ENCODE results near the gene MVD. TPM values are rescaled to one million over a fixed set of nuclear protein-coding genes. Genes with fewer than 3 reads are reported as not detected.

MVD gene
- total RNA-seq, 1 experiment from 2014 or later: 38.4 TPM

- no peak overlapping the region for H3K4me3 ChIP-seq
- H3K36me3 ChIP-seq: peaks cover 66% of the 10 kb centered on the region
- H3K27ac ChIP-seq: no peak overlapping the region
- H3K9me3 ChIP-seq (replicated peaks): no peaks in the 10 kb centered on the region
- no peak for DNase-seq (ENCODE audit: low read depth in 1 of 2, low spot score in 2 of 2)
- H3K27me3 ChIP-seq (replicated peaks): no peaks in the 10 kb centered on the region
- H3K4me1 ChIP-seq (replicated peaks): peaks cover 13% of the 10 kb centered on the region
Observed at GRCh38 chr16:88631384-88631783, 31.5 kb downstream of the MVD start.

GRCh38 chr16:88630941-88631340, 31.9 kb downstream of the MVD start:
- no peak for DNase-seq (ENCODE audit: low read depth in 1 of 2, low spot score in 2 of 2)
- peaks cover 67% of the 10 kb centered on the region for H3K36me3 ChIP-seq

GRCh38 chr16:88630433-88630832, 32.5 kb downstream of the MVD start:
- Histone ChIP-seq H3K9me3 (replicated peaks) (no peaks in the 10 kb centered on the region), H3K4me3 (no peak overlapping the region), H3K27ac (no peak overlapping the region), H3K27me3 (replicated peaks) (no peaks in the 10 kb centered on the region), H3K36me3 (peaks cover 70% of the 10 kb centered on the region), H3K4me1 (replicated peaks) (peaks cover 22% of the 10 kb centered on the region)
- no peak for DNase-seq (ENCODE audit: low read depth in 1 of 2, low spot score in 2 of 2)

More at GRCh38 chr16:88630941-88631340, 31.9 kb downstream of the MVD start:
- no peak overlapping the region for H3K27ac ChIP-seq
- H3K4me3 ChIP-seq: no peak overlapping the region
- H3K27me3 ChIP-seq (replicated peaks): no peaks in the 10 kb centered on the region
- peaks cover 17% of the 10 kb centered on the region for H3K4me1 ChIP-seq (replicated peaks)
- H3K9me3 ChIP-seq (replicated peaks): no peaks in the 10 kb centered on the region

GRCh38 chr16:88629835-88630234, 33.1 kb downstream of the MVD start:
- no peak overlapping the region for H3K27ac ChIP-seq
- H3K36me3 ChIP-seq: peaks cover 76% of the 10 kb centered on the region
- H3K9me3 ChIP-seq (replicated peaks): no peaks in the 10 kb centered on the region
- no peaks in the 10 kb centered on the region for H3K27me3 ChIP-seq (replicated peaks)
- no peak for DNase-seq (ENCODE audit: low read depth in 1 of 2, low spot score in 2 of 2)
- H3K4me1 ChIP-seq (replicated peaks): peaks cover 27% of the 10 kb centered on the region
- no peak overlapping the region for H3K4me3 ChIP-seq

DNA sequence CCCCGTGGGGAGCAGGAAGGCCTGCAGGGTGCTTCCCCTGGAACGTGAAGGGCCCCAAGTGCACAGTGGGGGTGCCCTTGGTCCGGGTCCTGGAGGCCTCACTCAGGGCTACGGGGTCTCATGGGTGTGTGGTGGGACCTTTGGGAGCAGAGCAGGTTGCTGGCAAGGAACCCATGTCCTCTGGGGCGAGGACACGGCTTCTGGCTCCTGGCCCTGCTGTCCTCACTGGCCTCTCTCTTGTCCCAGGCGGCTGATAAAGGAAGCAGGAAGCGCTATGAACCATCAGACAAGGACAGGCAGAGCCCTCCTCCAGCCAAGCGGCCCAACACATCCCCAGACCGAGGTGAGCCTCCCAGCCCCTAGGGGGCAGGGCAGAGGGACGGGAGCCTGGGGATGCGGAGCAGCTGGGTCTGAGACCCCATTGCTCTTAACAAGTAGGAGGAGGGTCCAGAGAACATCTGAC, 34.3 kb downstream of the MVD start:
- H3K4me3 ChIP-seq: no peak overlapping the region
- DNase-seq (ENCODE audit: low read depth in 1 of 2, low spot score in 2 of 2): no peak
- H3K27me3 ChIP-seq (replicated peaks): no peaks in the 10 kb centered on the region
- H3K9me3 ChIP-seq (replicated peaks): no peaks in the 10 kb centered on the region
- H3K36me3 ChIP-seq: peaks cover 80% of the 10 kb centered on the region
- H3K27ac ChIP-seq: no peak overlapping the region
- peaks cover 27% of the 10 kb centered on the region for H3K4me1 ChIP-seq (replicated peaks)

DNA sequence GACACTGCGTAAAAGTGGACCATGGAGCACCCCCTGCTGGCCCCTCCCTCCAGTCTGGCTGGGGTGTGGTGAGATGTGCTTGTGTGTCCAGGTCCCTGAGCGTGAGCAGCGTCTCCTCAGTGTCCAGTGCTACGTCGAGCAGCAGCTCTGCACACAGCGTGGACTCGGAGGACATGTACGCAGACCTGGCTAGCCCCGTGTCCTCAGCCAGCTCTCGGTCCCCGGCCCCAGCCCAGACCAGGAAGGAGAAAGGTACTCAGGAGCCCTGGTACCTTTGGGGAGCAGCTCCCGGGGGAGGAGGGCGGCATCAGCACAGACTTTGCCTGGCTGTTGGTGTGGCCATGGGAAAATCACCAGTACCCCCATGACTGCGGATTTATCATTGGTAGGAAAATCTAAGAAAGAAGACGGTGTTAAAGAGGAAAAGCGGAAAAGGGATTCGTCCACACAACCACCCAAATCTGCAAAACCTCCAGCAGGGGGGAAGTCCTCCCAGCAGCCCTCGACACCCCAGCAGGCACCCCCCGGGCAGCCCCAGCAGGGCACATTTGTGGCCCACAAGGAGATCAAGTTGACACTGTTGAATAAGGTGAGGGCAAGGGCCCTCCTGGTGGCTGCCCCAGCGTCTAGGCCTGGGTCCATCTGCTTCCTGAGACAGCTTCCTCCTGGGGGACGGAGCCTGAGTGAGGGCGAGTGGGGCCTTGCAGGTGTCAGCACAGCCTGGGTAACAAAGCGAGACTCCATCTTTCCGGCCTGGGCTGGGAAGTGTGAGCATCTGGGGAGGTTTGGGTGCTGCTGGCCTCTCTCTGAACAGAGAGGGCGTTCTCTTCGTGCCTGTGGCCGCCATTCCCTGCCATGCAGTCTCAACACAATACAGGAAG, 35.1 kb downstream of the MVD start:
- Histone ChIP-seq H3K9me3 (replicated peaks) (no peaks in the 10 kb centered on the region), H3K4me3 (no peak overlapping the region), H3K36me3 (peaks cover 81% of the 10 kb centered on the region), H3K27ac (peak overlapping the region; percentile 80; the same call in 1 of the 2 replicates), H3K4me1 (replicated peaks) (peaks cover 27% of the 10 kb centered on the region), H3K27me3 (replicated peaks) (no peaks in the 10 kb centered on the region)
- DNase-seq (ENCODE audit: low read depth in 1 of 2, low spot score in 2 of 2): no peak

DNA sequence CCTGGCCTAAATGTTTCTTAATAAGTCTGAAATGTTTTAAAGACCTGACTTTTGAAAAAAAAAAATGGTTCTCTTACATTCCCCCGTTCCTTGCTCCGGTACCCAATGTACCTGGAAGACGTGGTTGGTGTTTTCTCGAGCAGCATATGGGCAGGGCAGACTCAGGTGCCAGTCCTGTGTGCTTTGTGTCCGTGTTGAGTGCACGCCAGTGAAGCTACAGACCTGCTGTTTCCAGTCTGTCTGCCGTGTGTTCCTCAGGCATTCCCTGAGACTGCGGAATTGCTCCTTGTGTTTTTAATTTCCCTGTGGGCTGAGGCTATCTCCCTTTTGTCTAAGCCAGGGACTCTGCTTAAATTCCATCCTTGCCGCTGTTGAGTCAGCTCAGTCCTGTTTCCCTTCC, 36.2 kb downstream of the MVD start:
- peaks cover 27% of the 10 kb centered on the region for H3K4me1 ChIP-seq (replicated peaks)
- peak overlapping the region; percentile 80 for H3K27ac ChIP-seq
- no peaks in the 10 kb centered on the region for H3K27me3 ChIP-seq (replicated peaks)
- no peak overlapping the region for H3K4me3 ChIP-seq
- peak in 1 of 2 experiments; percentile 39 for DNase-seq (ENCODE audit: low read depth in 1 of 2, low spot score in 2 of 2)
- no peaks in the 10 kb centered on the region for H3K9me3 ChIP-seq (replicated peaks)
- peaks cover 85% of the 10 kb centered on the region for H3K36me3 ChIP-seq

GRCh38 chr16:88624977-88625576, 37.8 kb downstream of the MVD start:
- DNase-seq (ENCODE audit: low read depth in 1 of 2, low spot score in 2 of 2): no peak
- Histone ChIP-seq H3K4me3 (no peak overlapping the region), H3K9me3 (replicated peaks) (no peaks in the 10 kb centered on the region), H3K36me3 (peaks cover 81% of the 10 kb centered on the region), H3K27me3 (replicated peaks) (no peaks in the 10 kb centered on the region), H3K27ac (no peak overlapping the region), H3K4me1 (replicated peaks) (peaks cover 32% of the 10 kb centered on the region)

- no peak for DNase-seq (ENCODE audit: low read depth in 1 of 2, low spot score in 2 of 2)
- H3K4me3 ChIP-seq: no peak overlapping the region
- H3K4me1 ChIP-seq (replicated peaks): peaks cover 38% of the 10 kb centered on the region
- no peaks in the 10 kb centered on the region for H3K27me3 ChIP-seq (replicated peaks)
- H3K36me3 ChIP-seq: peaks cover 80% of the 10 kb centered on the region
- H3K9me3 ChIP-seq (replicated peaks): no peaks in the 10 kb centered on the region
- no peak overlapping the region for H3K27ac ChIP-seq
Observed at GRCh38 chr16:88624481-88624880, 38.4 kb downstream of the MVD start.

- no peak overlapping the region for H3K27ac ChIP-seq
- no peak overlapping the region for H3K4me3 ChIP-seq
- H3K4me1 ChIP-seq (replicated peaks): peaks cover 44% of the 10 kb centered on the region
- no peaks in the 10 kb centered on the region for H3K9me3 ChIP-seq (replicated peaks)
- H3K27me3 ChIP-seq (replicated peaks): no peaks in the 10 kb centered on the region
- DNase-seq (ENCODE audit: low read depth in 1 of 2, low spot score in 2 of 2): no peak
- peaks cover 80% of the 10 kb centered on the region for H3K36me3 ChIP-seq
Observed at GRCh38 chr16:88623858-88624257, 39.0 kb downstream of the MVD start.

- no peaks in the 10 kb centered on the region for H3K27me3 ChIP-seq (replicated peaks)
- no peak overlapping the region for H3K27ac ChIP-seq
- no peak for DNase-seq (ENCODE audit: low read depth in 1 of 2, low spot score in 2 of 2)
Observed at GRCh38 chr16:88622866-88623265, 40.0 kb downstream of the MVD start.

DNA sequence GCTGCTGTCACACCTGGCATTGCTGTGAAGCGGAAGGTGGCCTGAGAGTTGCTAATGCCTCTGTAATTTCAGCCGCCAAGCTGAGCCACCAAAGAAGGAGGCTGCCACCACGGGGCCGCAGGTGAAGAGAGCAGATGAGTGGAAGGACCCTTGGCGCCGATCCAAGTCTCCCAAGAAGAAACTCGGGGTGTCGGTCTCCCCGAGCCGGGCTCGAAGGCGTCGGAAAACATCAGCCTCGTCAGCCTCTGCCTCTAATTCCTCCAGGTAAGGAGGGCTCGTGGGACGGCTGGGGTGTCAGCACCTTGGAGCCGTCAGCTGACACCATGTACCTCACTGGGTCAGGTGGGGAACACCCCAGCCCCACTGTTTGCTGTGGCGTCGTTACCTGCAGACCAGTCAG, 40.8 kb downstream of the MVD start:
- Histone ChIP-seq H3K36me3 (peaks cover 74% of the 10 kb centered on the region), H3K27me3 (replicated peaks) (no peaks in the 10 kb centered on the region), H3K4me3 (no peak overlapping the region), H3K9me3 (replicated peaks) (no peaks in the 10 kb centered on the region), H3K27ac (no peak overlapping the region), H3K4me1 (replicated peaks) (peaks cover 51% of the 10 kb centered on the region)
- no peak for DNase-seq (ENCODE audit: low read depth in 1 of 2, low spot score in 2 of 2)

More at GRCh38 chr16:88622866-88623265, 40.0 kb downstream of the MVD start:
- Histone ChIP-seq H3K9me3 (replicated peaks) (no peaks in the 10 kb centered on the region), H3K4me1 (replicated peaks) (peaks cover 50% of the 10 kb centered on the region), H3K36me3 (peaks cover 74% of the 10 kb centered on the region), H3K4me3 (no peak overlapping the region)

- peaks cover 40% of the 10 kb centered on the region for H3K4me1 ChIP-seq (replicated peaks)
- H3K27ac ChIP-seq: peak overlapping the region; percentile 25; the same call in 1 of the 2 replicates
- H3K27me3 ChIP-seq (replicated peaks): no peaks in the 10 kb centered on the region
- no peak overlapping the region for H3K4me3 ChIP-seq
- H3K36me3 ChIP-seq: peaks cover 80% of the 10 kb centered on the region
- no peaks in the 10 kb centered on the region for H3K9me3 ChIP-seq (replicated peaks)
- peak; percentile 79 to 82 for DNase-seq (ENCODE audit: low read depth in 1 of 2, low spot score in 2 of 2)
Observed at GRCh38 chr16:88619859-88620815, 42.8 kb downstream of the MVD start.

Data from SJSA1 (cell line).